HG03039 (cell line): ENCODE measurements around the gene VSTM2A.
"Not testable (repeated sequence)": the region's sequence is repeated elsewhere in the genome, so short reads cannot be mapped to it uniquely, and the experiment has no call there.

Source experiments
- ATAC-seq: cut with Tn5 transposase; IDR thresholded peaks from one replicate; pipeline ENCODE4 v1.9.1; 2021; ENCODE audit warnings: mild to moderate bottlenecking, moderate library complexity; ENCODE audit not compliant: unreplicated experiment

Gene VSTM2A, protein sequence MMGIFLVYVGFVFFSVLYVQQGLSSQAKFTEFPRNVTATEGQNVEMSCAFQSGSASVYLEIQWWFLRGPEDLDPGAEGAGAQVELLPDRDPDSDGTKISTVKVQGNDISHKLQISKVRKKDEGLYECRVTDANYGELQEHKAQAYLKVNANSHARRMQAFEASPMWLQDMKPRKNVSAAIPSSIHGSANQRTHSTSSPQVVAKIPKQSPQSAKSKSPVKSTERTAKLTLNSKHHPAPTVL

DNA sequence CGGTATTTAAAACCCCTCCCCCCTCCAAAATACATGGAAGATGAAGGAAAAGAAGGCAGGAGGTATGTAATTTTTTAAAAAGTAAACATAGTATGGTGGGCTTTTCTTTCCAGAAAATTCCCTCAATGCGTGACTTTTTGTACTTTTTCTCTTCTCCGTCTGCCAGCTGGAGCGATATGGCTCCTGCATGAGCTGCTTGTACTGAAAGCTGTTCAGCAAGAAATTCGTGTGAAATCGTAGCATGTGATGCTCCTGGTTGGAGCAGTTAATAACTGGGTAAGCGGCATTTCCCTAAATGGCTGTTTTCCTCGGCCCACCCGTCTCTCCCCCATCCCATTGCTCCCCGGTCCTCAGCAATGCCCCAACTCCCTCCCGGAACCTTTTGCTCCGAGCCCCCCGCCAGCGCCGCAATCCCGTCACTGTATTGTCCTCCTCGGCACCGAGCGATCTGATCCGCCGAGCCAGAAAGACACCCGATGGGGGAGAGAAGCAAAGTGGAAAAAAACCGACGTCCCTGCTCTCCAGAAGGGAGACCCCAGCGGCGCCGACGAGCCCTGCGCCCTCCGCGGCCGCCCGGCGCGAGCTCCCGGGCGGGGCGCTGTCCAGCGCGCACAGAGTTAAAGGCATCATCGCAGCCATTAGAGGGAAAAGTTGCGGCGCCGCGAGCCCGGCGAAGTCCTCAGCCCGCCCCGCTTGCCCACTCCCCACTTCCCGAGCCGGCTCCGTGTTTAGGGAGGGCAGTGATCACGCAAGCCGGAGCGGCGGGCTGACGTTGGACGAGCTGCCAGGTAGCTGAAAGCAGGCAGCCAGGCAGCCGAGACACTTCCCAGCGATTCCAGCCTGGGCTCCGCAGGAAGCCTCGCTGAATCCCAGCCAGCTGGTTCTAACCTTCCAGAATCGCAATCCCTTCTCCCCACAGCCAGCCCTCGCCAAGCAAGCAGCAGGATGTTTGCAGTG lies at the start of gene VSTM2A:
Gene VSTM2A, plus strand, starts transcription at position 707 of the 957 bp plus-strand sequence. CDS start 356 bp downstream, outside the sequence.
- ATAC-seq: no peak

DNA sequence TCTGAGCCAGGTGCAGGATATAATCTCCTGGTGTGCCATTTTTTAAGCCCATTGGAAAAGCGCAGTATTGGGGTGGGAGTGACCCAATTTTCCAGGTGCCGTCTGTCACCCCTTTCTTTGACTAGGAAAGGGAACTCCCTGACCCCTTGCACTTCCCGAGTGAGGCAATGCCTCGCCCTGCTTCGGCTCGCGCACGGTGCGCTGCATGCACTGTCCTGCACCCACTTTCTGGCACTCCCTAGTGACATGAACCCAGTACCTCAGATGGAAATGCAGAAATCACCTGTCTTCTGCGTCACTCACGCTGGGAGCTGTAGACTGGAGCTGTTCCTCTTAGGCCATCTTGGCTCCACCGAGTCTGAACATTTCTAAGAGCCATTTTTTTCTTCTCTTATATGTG lies 37.6 kb upstream of the VSTM2A start:
- not testable (repeated sequence) for ATAC-seq

DNA sequence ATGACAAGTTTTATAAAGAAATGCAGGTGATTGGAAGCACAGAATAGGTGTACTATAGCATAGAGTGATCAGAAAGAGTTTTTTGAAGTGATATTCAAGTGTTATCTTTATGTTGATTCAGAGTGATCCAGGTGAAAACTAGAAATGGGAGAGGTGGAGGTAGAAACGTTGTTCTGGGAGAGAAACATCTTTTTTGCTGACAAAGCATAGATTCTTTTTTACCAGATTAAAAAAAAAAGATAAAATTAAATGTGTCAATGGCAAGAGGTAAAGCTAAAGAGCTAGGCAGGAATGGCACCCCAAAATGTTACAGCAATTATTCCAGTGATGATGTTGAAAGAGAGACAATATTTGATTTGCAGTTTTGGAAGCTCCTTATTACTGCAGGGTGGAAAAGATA lies 12.6 kb upstream of the VSTM2A start:
- no peak for ATAC-seq

DNA sequence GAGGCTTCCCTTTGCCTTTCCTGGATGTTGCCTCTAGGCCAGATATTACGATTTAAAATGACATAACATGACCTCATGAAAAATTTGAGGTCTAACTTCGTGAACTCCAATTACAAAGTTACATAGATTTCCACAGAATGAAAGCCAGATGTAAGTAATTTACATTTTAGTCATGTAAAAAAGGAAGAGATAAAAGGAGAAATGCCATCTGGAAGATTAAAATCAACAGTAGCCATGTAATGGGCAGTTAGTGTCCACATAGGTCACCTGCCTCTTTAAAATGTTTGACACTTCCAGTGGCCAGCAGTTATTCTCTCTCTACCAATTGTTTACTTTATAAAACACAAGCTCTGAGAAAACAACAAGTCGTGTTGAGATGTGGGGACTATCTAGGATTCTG lies 4.1 kb upstream of the VSTM2A start:
- ATAC-seq: no peak

DNA sequence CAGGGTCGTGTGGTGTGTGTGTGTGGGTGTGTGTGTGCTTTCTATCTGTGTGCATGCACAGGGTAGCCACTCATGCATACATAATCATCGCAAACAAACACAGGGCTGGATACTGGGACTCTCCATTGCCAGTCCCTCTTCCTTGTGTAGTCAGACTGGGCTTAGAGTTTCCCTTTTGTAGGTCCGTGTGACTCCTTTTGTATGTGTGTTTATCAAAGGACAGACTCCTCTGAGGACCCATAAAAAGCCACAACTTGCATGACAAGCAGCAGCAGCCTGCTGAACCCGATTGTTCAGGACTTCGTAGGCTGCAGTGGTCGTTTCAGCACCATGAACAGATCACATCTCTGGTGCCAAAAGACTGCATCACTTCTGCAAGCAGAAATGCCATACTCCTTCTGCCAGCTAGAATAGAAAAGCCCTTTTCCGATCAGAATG lies 895 bp downstream of the VSTM2A start:
- no peak for ATAC-seq

DNA sequence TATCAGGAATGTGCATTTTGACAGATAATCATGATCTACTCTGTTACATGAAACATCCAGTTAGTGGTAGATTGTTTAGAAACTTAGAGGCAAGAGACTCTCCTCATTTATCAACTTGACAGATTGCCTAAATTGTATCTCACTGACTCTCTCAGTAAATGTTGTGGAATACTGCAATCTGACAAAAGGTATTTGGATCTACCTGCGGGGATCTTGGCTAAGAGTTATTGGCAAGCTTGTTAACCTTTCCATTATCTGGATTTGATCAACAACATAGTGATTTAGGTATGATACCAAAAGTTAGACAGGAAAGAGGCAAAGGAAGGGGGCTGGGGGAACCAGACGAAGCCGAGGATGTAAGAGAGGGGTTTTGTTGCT lies 2.0 kb downstream of the VSTM2A start:
- ATAC-seq: no peak

DNA sequence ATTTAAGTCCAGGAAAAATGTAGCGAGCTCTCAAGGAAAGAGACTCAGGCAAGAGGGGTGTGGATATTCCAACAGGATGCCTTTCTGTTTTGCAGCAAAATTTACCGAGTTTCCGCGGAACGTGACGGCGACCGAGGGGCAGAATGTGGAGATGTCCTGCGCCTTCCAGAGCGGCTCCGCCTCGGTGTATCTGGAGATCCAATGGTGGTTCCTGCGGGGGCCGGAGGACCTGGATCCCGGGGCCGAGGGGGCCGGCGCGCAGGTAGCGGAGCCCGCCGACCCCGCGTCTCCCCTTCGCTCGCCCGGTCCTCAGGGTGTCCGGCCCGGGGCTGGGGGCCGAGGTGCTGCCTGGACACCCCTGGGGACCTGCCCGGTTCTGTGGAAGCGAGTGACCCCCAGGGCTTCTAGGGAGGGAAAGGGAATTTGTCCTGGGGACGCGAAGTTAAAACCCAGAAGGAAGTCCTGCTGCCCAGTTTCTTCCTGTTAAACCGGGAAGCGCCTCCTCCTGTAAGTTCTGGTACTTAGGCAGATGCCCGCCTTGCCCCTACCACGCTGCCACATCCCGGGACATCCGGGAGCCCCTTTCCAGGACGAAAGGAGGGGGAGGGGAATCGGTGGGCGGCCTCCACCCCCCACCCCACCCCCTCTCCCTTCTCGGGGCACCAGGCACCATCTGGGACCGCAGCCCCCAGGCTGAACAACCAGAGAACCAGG lies 2.5 kb downstream of the VSTM2A start:
- no peak for ATAC-seq

DNA sequence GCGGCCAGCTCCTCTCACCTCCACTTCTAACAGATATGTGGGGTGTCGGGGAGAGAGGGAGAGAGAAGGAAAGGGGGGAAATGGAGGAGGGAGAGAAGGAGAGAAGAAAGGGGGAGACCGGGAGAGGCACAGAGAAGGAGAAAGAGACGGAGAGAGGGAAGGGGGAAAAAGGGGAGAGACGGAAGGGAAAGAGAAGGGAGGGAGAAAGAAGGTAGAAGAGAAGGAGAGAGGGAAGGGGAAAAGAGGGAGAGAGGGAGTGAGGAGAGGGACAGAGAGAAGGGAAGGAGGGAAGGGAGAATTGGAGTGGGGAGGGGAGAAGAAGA lies 3.0 kb downstream of the VSTM2A start:
- ATAC-seq: no peak

DNA sequence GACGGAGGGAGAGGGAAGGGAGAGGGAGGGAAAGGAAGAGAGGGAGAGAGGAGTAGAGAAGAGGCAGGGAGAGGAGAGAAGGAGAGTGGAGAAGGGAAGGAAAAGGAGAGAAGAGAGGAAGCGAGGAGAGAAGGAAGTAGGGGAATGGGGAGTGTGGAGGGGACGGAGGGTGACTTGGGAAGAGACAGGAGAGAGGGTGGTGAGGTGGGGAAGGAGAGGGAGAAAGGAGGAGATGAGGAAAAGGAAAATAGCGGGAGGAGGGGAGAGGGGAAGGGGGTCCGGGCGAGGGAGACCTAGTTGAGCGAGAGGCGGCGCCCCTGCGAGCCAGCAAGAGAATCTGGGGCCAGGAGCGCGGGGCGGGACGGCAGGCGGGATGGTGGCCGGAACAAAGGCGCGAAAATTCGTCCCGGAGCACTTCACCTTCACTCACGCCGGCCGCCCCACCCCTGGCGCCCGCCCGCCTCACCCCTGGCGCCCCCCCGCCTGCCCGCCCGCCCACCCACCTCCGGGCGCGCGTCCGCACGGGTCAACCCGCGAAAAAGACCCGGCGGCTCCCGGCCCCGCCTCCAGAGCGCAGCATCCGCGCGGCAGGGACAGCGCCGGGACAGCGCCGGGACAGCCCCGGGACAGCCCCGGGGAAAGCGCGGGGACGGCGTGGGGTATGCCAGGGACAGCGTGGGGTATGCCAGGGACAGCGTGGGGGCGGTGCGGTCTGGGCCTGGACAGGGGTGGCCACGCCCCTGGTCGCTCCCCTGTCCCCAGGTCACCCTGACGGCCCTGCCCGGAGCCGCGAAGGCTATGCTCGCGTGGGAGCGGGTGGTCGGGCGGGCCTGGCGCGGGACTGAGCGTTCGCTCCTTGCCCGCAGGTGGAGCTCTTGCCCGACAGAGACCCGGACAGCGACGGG lies 4.2 kb downstream of the VSTM2A start:
- ATAC-seq: no peak

DNA sequence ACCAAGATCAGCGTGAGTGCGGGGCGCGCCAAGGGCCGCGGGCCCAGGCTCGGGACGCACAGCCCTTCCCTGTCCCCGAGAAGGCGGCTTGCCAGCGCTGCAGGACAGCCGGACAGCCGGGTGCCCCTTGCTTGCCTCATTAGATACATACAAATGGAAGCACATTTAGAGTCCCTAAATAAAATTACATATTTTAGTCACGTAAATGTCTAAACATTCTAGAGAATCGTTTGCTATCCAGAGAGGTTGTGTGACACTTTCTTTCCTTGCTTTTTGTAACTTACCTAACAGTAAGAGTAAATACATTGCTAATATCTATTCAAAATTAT lies 4.8 kb downstream of the VSTM2A start:
- no peak for ATAC-seq

DNA sequence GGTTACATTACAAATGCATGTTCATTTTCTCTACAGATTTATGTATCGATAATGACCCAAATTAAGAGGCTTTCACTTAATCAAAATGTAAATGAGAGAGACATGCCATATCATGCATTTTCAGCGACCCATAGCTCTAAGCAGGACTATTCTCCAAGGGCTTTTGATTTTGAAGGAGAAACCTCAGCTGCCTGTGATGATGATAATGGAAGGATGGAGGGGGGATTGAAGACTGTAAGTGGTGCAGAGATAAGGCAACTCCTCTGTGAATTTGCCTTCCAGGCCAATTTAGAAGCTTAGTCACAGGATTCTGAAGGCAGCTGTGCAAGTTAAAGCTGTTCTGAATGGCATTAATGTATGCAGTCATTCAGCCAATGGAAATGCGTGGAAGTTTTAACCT lies 8.3 kb downstream of the VSTM2A start:
- no peak for ATAC-seq

DNA sequence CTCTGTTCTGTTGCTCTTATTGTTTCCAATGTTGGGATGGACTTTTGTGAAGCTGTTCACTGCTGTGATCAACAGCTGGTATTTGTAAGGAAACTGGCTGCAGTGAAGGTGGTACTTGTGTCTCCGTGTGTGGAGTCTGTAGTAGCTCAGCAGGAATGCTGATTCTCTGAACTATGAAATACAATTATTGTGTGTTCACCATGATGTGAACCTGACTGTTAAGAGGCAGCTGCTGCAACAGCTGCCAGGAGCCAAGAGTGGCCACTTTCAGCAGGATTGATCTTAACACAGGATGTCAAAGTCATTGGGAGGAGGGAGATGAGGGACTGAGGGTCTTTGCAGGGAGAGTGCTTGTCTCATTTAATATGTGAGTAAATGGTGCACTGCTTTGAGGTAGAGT lies 13.9 kb downstream of the VSTM2A start:
- no peak for ATAC-seq

DNA sequence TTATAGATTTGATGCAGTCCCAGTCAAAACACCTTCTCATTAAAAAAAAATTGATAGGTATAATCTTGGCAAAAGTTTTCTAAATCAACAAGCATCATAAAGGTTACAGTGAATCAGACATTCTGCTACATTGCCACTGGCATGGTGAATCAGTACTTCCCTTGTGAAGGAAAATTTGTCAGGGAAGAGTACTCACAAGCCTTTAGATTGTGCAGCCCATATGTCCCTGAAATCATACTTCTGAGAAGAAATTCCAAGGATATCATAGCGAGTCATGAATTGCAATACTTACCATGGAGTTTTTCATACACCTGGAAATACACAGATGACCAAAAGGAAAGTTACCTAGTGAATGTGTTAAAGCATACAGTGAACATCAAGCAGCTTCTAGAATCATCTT lies 17.2 kb downstream of the VSTM2A start:
- ATAC-seq: no peak

DNA sequence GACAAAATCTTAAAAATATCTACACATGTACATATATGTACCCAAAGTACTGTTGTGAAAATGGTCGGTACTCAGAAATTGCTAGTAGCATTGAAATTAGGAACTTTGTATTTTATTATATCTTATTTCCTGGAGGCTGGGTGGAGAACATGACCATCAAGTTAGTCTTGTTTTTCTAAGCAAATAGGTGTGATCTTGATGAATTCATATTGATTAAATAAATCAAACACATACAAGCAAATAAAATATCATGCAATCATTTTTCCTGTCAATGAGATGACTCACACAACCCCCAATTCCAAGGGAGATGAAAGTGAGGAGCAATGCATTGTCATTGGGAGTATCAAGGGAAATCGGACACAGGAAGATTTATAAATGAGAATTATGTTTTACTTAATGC lies 18.0 kb downstream of the VSTM2A start:
- ATAC-seq: no peak

DNA sequence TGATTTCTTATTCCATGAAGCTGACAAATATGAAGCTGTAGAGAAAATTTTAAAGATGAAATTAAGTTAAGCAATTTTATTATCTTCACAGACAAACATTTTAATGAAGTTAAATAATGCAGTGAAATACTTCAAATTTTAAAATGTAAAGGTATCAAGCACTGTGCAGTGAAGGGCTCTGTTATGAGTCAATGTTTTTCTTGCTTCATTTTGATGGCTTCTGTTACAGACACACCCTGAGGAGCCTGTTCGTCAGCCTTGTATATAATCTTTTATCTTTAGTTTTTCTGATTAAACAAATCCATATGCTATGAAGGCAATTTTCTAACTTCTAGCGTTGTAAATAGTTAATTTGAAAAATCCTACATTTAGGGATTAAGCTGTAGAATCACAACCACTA lies 18.5 kb downstream of the VSTM2A start:
- no peak for ATAC-seq

DNA sequence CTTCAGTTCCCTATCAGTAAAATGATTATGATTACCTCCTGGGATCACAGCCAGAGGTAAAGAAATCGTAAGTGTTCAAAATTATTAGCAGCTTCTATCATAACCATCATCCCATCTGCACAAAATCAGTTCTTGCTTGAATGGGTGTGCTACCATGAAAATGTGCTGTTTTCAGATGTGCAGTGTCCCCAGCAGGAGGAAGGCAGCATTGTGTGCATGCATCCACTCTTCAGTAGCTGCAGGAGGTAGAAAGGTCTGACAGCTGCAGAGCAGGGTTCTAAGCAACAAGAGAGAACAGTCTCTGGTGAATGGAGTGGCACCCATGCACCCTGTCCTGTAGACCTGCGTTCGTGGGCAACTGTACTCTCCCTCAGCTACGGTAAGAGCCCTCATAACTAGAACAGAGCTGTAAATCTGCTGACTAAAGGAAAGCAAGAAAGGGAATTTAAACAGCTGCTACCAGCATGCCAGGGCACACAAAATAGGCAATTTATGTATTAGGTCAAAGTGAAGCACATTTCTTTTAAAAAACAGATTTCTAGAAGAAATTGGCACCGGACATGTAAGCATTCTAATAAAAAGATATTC lies 21.2 kb downstream of the VSTM2A start:
- ATAC-seq: no peak

DNA sequence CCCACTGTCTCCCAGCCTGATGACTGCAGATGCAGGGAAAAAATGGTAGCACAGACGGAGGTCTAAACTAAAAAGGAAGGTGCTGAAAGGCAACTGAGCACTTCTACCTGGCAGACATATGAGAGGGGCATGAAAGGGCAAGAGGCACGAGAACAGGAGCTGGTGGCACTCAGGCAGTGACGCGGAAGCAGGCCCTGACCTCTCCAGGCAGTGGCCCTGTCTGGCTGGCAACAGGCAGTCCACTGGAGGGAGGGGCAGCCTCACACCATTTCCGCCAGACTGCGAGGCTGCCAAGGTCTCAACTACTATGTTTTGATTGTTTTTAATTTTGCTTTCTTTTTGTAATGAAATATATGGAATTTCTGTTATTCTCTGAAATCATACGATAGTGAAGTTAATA lies 23.3 kb downstream of the VSTM2A start:
- no peak for ATAC-seq

DNA sequence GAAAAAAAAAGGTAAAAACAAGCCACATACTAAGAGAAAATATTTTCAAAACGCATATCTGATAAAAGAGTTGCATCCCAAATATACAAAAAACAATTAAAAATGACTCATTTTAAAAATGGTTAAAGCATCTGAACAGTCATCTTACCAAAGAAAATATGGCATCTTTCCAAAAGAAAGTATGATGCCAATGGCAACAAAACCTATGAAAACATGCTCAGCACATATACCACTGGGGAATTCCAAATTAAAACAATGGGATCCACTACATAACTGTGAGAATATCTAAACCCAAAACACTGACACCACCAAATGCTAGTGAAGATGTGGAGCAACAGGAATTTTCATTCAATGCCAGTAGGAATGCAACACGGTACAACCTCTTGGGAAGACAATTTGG lies 39.3 kb downstream of the VSTM2A start:
- ATAC-seq: no peak

DNA sequence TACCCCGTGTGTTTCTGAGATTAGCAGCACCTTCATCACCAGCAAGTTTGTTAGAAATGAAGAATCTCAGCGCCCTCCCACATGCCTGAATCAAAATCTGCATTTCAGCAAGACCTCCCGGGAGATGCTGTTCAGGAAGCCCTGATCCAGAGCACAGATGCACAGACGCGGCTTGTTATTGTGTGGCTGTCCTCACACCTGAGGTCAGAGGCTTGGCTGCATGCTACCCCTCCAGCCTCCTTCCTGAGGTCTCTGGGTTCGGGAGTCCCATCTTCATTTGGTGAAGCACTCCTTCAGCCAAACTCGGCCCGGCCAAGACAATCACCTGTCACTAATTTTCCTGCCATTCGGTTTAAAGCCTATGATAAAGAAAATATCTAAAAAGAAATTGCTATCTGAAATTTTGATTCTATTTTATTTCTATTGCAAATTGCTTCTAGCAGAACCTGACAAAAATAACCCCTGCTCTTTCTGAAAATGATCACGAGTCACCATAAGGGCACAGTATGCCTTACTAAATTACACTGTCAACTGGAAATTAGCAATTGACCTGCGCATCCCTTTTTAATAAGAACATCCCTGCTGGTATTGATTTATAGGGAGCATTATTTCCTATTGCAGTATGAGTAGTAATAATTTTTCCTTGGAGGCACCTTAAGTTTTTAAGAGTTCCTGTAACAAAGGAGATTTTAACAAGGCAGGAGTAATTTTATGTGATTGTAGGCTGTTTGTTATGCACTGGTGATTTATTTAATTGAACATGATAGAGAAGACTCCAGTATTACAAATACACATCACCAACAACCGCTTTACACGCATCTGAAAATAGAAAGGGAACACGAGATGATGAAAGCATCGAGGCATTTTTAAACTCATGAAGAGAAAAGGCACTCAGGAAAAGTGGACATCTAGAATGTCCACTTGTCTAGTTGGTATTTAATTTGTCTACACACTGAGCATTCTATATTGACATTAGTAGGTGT lies 49.5 kb downstream of the VSTM2A start:
- no peak for ATAC-seq
